GM21786 (cell line): ENCODE data around the gene GNMT.

Experiments used
- ATAC-seq: cut with Tn5 transposase; IDR thresholded peaks from one replicate; pipeline ENCODE4 v1.9.1; 2021; ENCODE audit not compliant: unreplicated experiment

Gene GNMT

GRCh38 chr6:42960243-42961019 is at the start of gene GNMT:
Gene GNMT, plus strand, starts transcription at chr6:42960754. Its CDS starts 14 bp downstream, at chr6:42960768.
- ATAC-seq = no peak

GRCh38 chr6:42911171-42912021 is 49.2 kb upstream of the GNMT start:
- ATAC-seq = no peak

- no peak for ATAC-seq
These were observed 46.0 kb upstream of the GNMT start for GRCh38 chr6:42914546-42914945.

GRCh38 chr6:42915732-42916131 is 44.8 kb upstream of the GNMT start, which contains the start of gene PTCRA:
Gene PTCRA, plus strand, starts transcription at chr6:42916053. Its CDS starts 17 bp downstream, at chr6:42916070.
- ATAC-seq = no peak

GRCh38 chr6:42916288-42916687 is 44.3 kb upstream of the GNMT start:
- ATAC-seq = no peak

- ATAC-seq = no peak
These were observed 38.8 kb upstream of the GNMT start for GRCh38 chr6:42921801-42922200.

GRCh38 chr6:42923666-42924065 is 36.9 kb upstream of the GNMT start:
- ATAC-seq = no peak

GRCh38 chr6:42925248-42925857 is 35.2 kb upstream of the GNMT start:
- no peak for ATAC-seq

GRCh38 chr6:42928986-42929820 is 31.4 kb upstream of the GNMT start, which contains the start of gene CNPY3:
Gene CNPY3, plus strand, starts transcription at chr6:42929480. Its CDS starts 91 bp downstream, at chr6:42929571.
- ATAC-seq = peak; percentile 74

GRCh38 chr6:42929821-42930360 is 30.7 kb upstream of the GNMT start:
- peak; percentile 57 for ATAC-seq

GRCh38 chr6:42932412-42932811 is 28.1 kb upstream of the GNMT start:
- no peak for ATAC-seq

GRCh38 chr6:42933205-42933604 is 27.3 kb upstream of the GNMT start:
- no peak for ATAC-seq

- no peak for ATAC-seq
These were observed 25.2 kb upstream of the GNMT start for GRCh38 chr6:42935322-42935721.

GRCh38 chr6:42936398-42936797 is 24.2 kb upstream of the GNMT start:
- no peak for ATAC-seq

- no peak for ATAC-seq
These were observed 22.8 kb upstream of the GNMT start for GRCh38 chr6:42937548-42938427.

GRCh38 chr6:42938428-42938796 is 22.1 kb upstream of the GNMT start:
- ATAC-seq = no peak

GRCh38 chr6:42938987-42939809 is 21.4 kb upstream of the GNMT start:
- ATAC-seq = no peak

- no peak for ATAC-seq
These were observed 20.8 kb upstream of the GNMT start for GRCh38 chr6:42939810-42940167.
